ENCODE measurements around the gene ADAMTSL4.
A peak's percentile ranks its signal among the peaks of the same experiment; 100 is the strongest.

ADAMTSL4 gene

DNA sequence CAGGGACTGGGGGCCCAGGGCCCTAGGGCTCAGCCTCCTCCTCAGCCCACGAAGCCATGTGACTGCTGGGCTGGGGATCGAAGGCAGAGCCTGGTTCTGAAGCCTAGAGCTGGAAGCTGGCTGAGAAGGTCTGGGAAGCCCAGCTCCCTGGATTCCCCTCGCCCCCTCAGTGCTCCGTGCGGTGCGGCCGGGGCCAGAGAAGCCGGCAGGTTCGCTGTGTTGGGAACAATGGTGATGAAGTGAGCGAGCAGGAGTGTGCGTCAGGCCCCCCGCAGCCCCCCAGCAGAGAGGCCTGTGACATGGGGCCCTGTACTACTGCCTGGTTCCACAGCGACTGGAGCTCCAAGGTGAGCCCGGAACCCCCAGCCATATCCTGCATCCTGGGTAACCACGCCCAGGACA is 9.1 kb downstream of the ADAMTSL4 start:
- no peak overlapping the region for H3K27ac ChIP-seq (ENCODE audit: low read depth, low read length)
- no peak overlapping the region for H2BK120ac ChIP-seq (ENCODE audit: low read depth, low read length)
- no peaks in the 10 kb centered on the region for H3K27me3 ChIP-seq (ENCODE audit: insufficient read depth, low read length, poor library complexity)
- no peaks in the 10 kb centered on the region for H3K79me1 ChIP-seq (ENCODE audit: low read length)
- no peak for DNase-seq
- H3K4me2 ChIP-seq (ENCODE audit: low read length), result no peak overlapping the region
- H2BK15ac ChIP-seq (replicated peaks; ENCODE audit: low read depth), result no peak overlapping the region
- no peak overlapping the region for H3K4me3 ChIP-seq (ENCODE audit: low read length)
- H3K79me2 ChIP-seq (ENCODE audit: control insufficient read depth, insufficient read depth, low read length), result no peaks in the 10 kb centered on the region
- H2BK5ac ChIP-seq (ENCODE audit: low read length), result no peak overlapping the region
- no peaks in the 10 kb centered on the region for H3K36me3 ChIP-seq (ENCODE audit: control insufficient read depth, insufficient read depth, low read length)
- WGBS (ENCODE audit: extremely low coverage, insufficient coverage, low lambda C conversion rate), result no CpG with 5 or more reads among the region's 15 CpGs
- no peak overlapping the region for H2AK5ac ChIP-seq (ENCODE audit: low read length)
- H3K23ac ChIP-seq (ENCODE audit: low read length), result no peak overlapping the region
- no peak overlapping the region for H3K9ac ChIP-seq (ENCODE audit: low read length)
- no peak overlapping the region for H3K56ac ChIP-seq (ENCODE audit: low read length)
- no peak overlapping the region for H4K8ac ChIP-seq (ENCODE audit: low read depth, low read length)
- H4K5ac ChIP-seq (ENCODE audit: low read length), result no peak overlapping the region
- H3K18ac ChIP-seq (ENCODE audit: low read length), result no peak overlapping the region
- no peak overlapping the region for H3K4ac ChIP-seq (ENCODE audit: low read depth, low read length)
- peaks cover 8% of the 10 kb centered on the region for H3K4me1 ChIP-seq (ENCODE audit: control insufficient read depth, low read depth, low read length)

DNA sequence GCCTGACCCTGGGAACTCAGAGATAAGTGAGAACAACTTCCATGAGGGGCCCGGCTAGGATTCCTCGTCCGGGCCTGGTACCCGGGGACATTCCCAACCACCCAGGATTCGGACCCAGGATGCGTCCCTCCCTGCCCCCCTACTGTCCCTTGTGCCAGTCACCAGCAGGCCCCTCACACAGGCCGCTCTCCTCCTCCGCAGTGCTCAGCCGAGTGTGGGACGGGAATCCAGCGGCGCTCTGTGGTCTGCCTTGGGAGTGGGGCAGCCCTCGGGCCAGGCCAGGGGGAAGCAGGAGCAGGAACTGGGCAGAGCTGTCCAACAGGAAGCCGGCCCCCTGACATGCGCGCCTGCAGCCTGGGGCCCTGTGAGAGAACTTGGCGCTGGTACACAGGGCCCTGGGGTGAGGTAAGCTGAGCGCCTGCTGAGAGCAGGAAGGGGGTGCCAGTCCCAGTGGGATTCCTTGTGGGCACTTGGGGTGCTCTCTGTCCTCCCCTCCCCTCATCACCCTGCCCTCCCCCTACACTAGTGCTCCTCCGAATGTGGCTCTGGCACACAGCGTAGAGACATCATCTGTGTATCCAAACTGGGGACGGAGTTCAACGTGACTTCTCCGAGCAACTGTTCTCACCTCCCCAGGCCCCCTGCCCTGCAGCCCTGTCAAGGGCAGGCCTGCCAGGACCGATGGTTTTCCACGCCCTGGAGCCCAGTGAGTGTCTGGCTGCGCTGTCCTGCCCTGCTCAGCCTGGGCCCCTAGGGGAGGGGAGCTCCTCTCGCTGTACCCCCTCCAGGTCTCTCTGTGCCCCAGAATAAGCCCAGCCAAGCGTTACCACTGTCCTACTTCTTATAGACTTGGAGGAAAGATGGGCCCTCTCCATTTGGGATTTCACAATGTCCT is 9.8 kb downstream of the ADAMTSL4 start:
- H3K27me3 ChIP-seq (ENCODE audit: insufficient read depth, low read length, poor library complexity), result no peaks in the 10 kb centered on the region
- H3K79me1 ChIP-seq (ENCODE audit: low read length), result peaks cover 3% of the 10 kb centered on the region
- no peak overlapping the region for H3K56ac ChIP-seq (ENCODE audit: low read length)
- H3K36me3 ChIP-seq (ENCODE audit: control insufficient read depth, insufficient read depth, low read length), result no peaks in the 10 kb centered on the region
- H2BK5ac ChIP-seq (ENCODE audit: low read length), result no peak overlapping the region
- H3K4ac ChIP-seq (ENCODE audit: low read depth, low read length), result no peak overlapping the region
- H3K18ac ChIP-seq (ENCODE audit: low read length), result no peak overlapping the region
- WGBS (ENCODE audit: extremely low coverage, insufficient coverage, low lambda C conversion rate), result no CpG with 5 or more reads among the region's 28 CpGs
- H4K5ac ChIP-seq (ENCODE audit: low read length), result no peak overlapping the region
- no peak overlapping the region for H3K4me2 ChIP-seq (ENCODE audit: low read length)
- H2AK5ac ChIP-seq (ENCODE audit: low read length), result no peak overlapping the region
- peaks cover 8% of the 10 kb centered on the region for H3K4me1 ChIP-seq (ENCODE audit: control insufficient read depth, low read depth, low read length)
- H3K27ac ChIP-seq (ENCODE audit: low read depth, low read length), result no peak overlapping the region
- no peak overlapping the region for H3K4me3 ChIP-seq (ENCODE audit: low read length)
- H2BK120ac ChIP-seq (ENCODE audit: low read depth, low read length), result no peak overlapping the region
- no peak overlapping the region for H3K9ac ChIP-seq (ENCODE audit: low read length)
- no peak overlapping the region for H4K8ac ChIP-seq (ENCODE audit: low read depth, low read length)
- H3K79me2 ChIP-seq (ENCODE audit: control insufficient read depth, insufficient read depth, low read length), result peaks cover 1% of the 10 kb centered on the region
- H3K23ac ChIP-seq (ENCODE audit: low read length), result no peak overlapping the region
- DNase-seq, result no peak
- no peak overlapping the region for H2BK15ac ChIP-seq (replicated peaks; ENCODE audit: low read depth)

DNA sequence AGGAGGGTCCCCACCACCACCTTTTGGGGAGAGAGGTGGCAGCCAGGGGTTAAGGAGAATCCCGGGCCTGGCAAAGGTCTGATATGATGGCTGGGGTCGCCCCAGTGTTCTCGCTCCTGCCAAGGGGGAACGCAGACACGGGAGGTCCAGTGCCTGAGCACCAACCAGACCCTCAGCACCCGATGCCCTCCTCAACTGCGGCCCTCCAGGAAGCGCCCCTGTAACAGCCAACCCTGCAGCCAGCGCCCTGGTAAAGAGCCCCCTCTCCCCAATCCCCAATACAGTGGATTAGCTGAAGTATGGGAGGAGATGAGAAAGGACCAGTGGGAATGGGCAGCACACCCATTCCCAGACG is 10.4 kb downstream of the ADAMTSL4 start:
- H3K27ac ChIP-seq (ENCODE audit: low read depth, low read length), result no peak overlapping the region
- H3K4me3 ChIP-seq (ENCODE audit: low read length), result no peak overlapping the region
- H3K79me1 ChIP-seq (ENCODE audit: low read length), result peaks cover 3% of the 10 kb centered on the region
- no peak overlapping the region for H2BK15ac ChIP-seq (replicated peaks; ENCODE audit: low read depth)
- no peaks in the 10 kb centered on the region for H3K27me3 ChIP-seq (ENCODE audit: insufficient read depth, low read length, poor library complexity)
- H2BK120ac ChIP-seq (ENCODE audit: low read depth, low read length), result no peak overlapping the region
- no peak overlapping the region for H3K9ac ChIP-seq (ENCODE audit: low read length)
- H4K5ac ChIP-seq (ENCODE audit: low read length), result no peak overlapping the region
- WGBS (ENCODE audit: extremely low coverage, insufficient coverage, low lambda C conversion rate), result no CpG with 5 or more reads among the region's 10 CpGs
- peaks cover 2% of the 10 kb centered on the region for H3K79me2 ChIP-seq (ENCODE audit: control insufficient read depth, insufficient read depth, low read length)
- no peak overlapping the region for H3K4ac ChIP-seq (ENCODE audit: low read depth, low read length)
- DNase-seq, result no peak
- no peak overlapping the region for H3K18ac ChIP-seq (ENCODE audit: low read length)
- no peaks in the 10 kb centered on the region for H3K36me3 ChIP-seq (ENCODE audit: control insufficient read depth, insufficient read depth, low read length)
- peak overlapping the region; percentile 17 for H3K56ac ChIP-seq (ENCODE audit: low read length)
- H2AK5ac ChIP-seq (ENCODE audit: low read length), result no peak overlapping the region
- no peak overlapping the region for H3K4me2 ChIP-seq (ENCODE audit: low read length)
- no peak overlapping the region for H4K8ac ChIP-seq (ENCODE audit: low read depth, low read length)
- no peak overlapping the region for H3K23ac ChIP-seq (ENCODE audit: low read length)
- H3K4me1 ChIP-seq (ENCODE audit: control insufficient read depth, low read depth, low read length), result peaks cover 8% of the 10 kb centered on the region
- no peak overlapping the region for H2BK5ac ChIP-seq (ENCODE audit: low read length)

DNA sequence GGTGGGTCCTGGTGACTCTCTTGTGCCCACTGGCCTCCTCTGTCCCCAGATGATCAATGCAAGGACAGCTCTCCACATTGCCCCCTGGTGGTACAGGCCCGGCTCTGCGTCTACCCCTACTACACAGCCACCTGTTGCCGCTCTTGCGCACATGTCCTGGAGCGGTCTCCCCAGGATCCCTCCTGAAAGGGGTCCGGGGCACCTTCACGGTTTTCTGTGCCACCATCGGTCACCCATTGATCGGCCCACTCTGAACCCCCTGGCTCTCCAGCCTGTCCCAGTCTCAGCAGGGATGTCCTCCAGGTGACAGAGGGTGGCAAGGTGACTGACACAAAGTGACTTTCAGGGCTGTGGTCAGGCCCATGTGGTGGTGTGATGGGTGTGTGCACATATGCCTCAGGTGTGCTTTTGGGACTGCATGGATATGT is 10.8 kb downstream of the ADAMTSL4 start:
- Histone ChIP-seq H3K79me1 (ENCODE audit: low read length) (peaks cover 3% of the 10 kb centered on the region), H4K5ac (ENCODE audit: low read length) (no peak overlapping the region), H4K8ac (ENCODE audit: low read depth, low read length) (no peak overlapping the region), H2BK5ac (ENCODE audit: low read length) (no peak overlapping the region), H2BK15ac (replicated peaks; ENCODE audit: low read depth) (no peak overlapping the region), H3K4me3 (ENCODE audit: low read length) (no peak overlapping the region), H3K79me2 (ENCODE audit: control insufficient read depth, insufficient read depth, low read length) (peaks cover 2% of the 10 kb centered on the region), H3K27ac (ENCODE audit: low read depth, low read length) (no peak overlapping the region), H3K36me3 (ENCODE audit: control insufficient read depth, insufficient read depth, low read length) (no peaks in the 10 kb centered on the region), H3K56ac (ENCODE audit: low read length) (no peak overlapping the region), H3K18ac (ENCODE audit: low read length) (no peak overlapping the region), H3K9ac (ENCODE audit: low read length) (no peak overlapping the region), H3K4me1 (ENCODE audit: control insufficient read depth, low read depth, low read length) (peaks cover 8% of the 10 kb centered on the region), H3K23ac (ENCODE audit: low read length) (no peak overlapping the region), H3K4me2 (ENCODE audit: low read length) (no peak overlapping the region), H3K27me3 (ENCODE audit: insufficient read depth, low read length, poor library complexity) (no peaks in the 10 kb centered on the region), H2AK5ac (ENCODE audit: low read length) (no peak overlapping the region), H3K4ac (ENCODE audit: low read depth, low read length) (no peak overlapping the region), H2BK120ac (ENCODE audit: low read depth, low read length) (no peak overlapping the region)
- no CpG with 5 or more reads among the region's 9 CpGs for WGBS (ENCODE audit: extremely low coverage, insufficient coverage, low lambda C conversion rate)
- peak; percentile 82 for DNase-seq

DNA sequence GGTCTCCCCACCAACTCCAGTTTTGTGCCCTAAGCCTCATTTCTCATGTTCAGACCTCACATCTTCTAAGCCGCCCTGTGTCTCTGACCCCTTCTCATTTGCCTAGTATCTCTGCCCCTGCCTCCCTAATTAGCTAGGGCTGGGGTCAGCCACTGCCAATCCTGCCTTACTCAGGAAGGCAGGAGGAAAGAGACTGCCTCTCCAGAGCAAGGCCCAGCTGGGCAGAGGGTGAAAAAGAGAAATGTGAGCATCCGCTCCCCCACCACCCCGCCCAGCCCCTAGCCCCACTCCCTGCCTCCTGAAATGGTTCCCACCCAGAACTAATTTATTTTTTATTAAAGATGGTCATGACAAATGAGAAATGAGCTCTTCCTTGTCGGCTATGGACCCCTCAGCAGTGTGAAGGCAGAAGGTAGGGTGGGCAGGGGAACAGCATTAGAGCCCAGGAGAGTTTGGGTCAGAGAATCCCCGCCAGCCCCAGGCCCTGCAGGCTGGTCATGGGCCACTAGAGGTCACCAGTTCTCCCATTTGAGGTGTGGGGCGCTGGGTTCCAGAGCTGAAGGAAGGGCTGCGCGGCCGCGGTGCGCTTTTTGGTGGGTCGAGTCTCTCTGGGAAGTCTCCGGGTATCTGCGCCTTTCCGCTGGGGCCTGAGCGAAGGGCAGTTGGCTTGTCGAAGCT is 11.5 kb downstream of the ADAMTSL4 start:
- no peak overlapping the region for H2BK120ac ChIP-seq (ENCODE audit: low read depth, low read length)
- H3K4me3 ChIP-seq (ENCODE audit: low read length), result peak overlapping the region; percentile 68
- H4K8ac ChIP-seq (ENCODE audit: low read depth, low read length), result no peak overlapping the region
- H3K27me3 ChIP-seq (ENCODE audit: insufficient read depth, low read length, poor library complexity), result no peaks in the 10 kb centered on the region
- H3K79me1 ChIP-seq (ENCODE audit: low read length), result peaks cover 3% of the 10 kb centered on the region
- DNase-seq, result no peak
- H3K23ac ChIP-seq (ENCODE audit: low read length), result no peak overlapping the region
- H3K56ac ChIP-seq (ENCODE audit: low read length), result peak overlapping the region; percentile 86
- no peaks in the 10 kb centered on the region for H3K36me3 ChIP-seq (ENCODE audit: control insufficient read depth, insufficient read depth, low read length)
- no peak overlapping the region for H2AK5ac ChIP-seq (ENCODE audit: low read length)
- peak overlapping the region; percentile 98 for H3K4me2 ChIP-seq (ENCODE audit: low read length)
- H4K5ac ChIP-seq (ENCODE audit: low read length), result no peak overlapping the region
- H3K9ac ChIP-seq (ENCODE audit: low read length), result peak overlapping the region; percentile 72
- H2BK5ac ChIP-seq (ENCODE audit: low read length), result peak overlapping the region; percentile 76
- peaks cover 3% of the 10 kb centered on the region for H3K79me2 ChIP-seq (ENCODE audit: control insufficient read depth, insufficient read depth, low read length)
- peaks cover 8% of the 10 kb centered on the region for H3K4me1 ChIP-seq (ENCODE audit: control insufficient read depth, low read depth, low read length)
- no peak overlapping the region for H2BK15ac ChIP-seq (replicated peaks; ENCODE audit: low read depth)
- no peak overlapping the region for H3K4ac ChIP-seq (ENCODE audit: low read depth, low read length)
- H3K27ac ChIP-seq (ENCODE audit: low read depth, low read length), result peak overlapping the region; percentile 92
- H3K18ac ChIP-seq (ENCODE audit: low read length), result peak overlapping the region; percentile 76
- no CpG with 5 or more reads among the region's 17 CpGs for WGBS (ENCODE audit: extremely low coverage, insufficient coverage, low lambda C conversion rate)
